K562 (cell line): Measurements from ENCODE around the gene MTG2. TPM values are rescaled to one million over a fixed set of nuclear protein-coding genes. Genes with fewer than 3 reads are reported as not detected.
A peak's percentile ranks its signal among the peaks of the same experiment; 100 is the strongest.

ENCODE experiments used
- ATAC-seq: fragments of 200-7000 bp; cut with Tn5 transposase; 3 replicates; pipeline ENCODE4 v1.9.1; 2020; ENCODE audit warnings: moderate library complexity
- BruUV-seq: library from RNA; stranded (reverse); fragments of 400-500 nt; replicated peaks from 2 replicates; lab custom pipeline; 2021; lab: Mats Ljungman, UMichigan
- CTCF ChIA-PET: fragments of 300-600 bp; formaldehyde crosslinking; extraction: SDS; loops from one replicate; lab custom pipeline; 2021; ENCODE audit warnings: low intra/inter-chr PET ratio; lab: Yijun Ruan, JAX
- POLR2A ChIA-PET: fragments of 300-600, 350-650 bp; sonication (Branson Sonifier 250); formaldehyde crosslinking; extraction: SDS; loops from one replicate; lab custom pipeline; 2021; ENCODE audit warnings: antibody characterized with exemption, inconsistent platforms; lab: Yijun Ruan, JAX
- DNase-seq, 4 experiments: peaks; one replicate each; pipeline versions ENCODE4 v3.0.0 to v3.0.0-alpha.2; 2011 to 2018; ENCODE audit warnings: low spot score in 3 of 4, mixed read lengths in 3 of 4; ENCODE audit errors: extremely low read depth in 1 of 4
- FAIRE-seq: peaks from 2 replicates; lab custom pipeline; 2011; peaks lifted over from hg19 to GRCh38; lab: Jason Lieb, UNC
- H2AFZ ChIP-seq: 2 replicates; pipeline ENCODE4 v1.6.0; 2011; ENCODE audit warnings: low read depth, low read length, control low read depth, inconsistent platforms
- H3K27ac ChIP-seq: fragments of 200-600 bp; 3 replicates; pipeline ENCODE4 v1.8.0; 2011; ENCODE audit warnings: low read depth, mild to moderate bottlenecking, control low read depth, inconsistent platforms, low read length, moderate library complexity, mixed read lengths; ENCODE audit errors: extremely low read depth
- H3K27me3 ChIP-seq, 2 experiments: fragments of 300-600 bp in 1 of 2; 2 replicates in 1 of 2; 3 replicates in 1 of 2; pipeline versions ENCODE4 v1.6.0 to v1.8.0; 2011; ENCODE audit warnings: inconsistent platforms in 2 of 2, low read length in 2 of 2, mild to moderate bottlenecking in 1 of 2, mixed read lengths in 1 of 2, moderate library complexity in 1 of 2; ENCODE audit not compliant: control insufficient read depth in 2 of 2, insufficient read depth in 2 of 2
- H3K36me3 ChIP-seq: fragments of 300-600 bp; 3 replicates; pipeline ENCODE4 v1.8.0; 2011; ENCODE audit warnings: mild to moderate bottlenecking, low read length, inconsistent platforms; ENCODE audit not compliant: control insufficient read depth, insufficient read depth
- H3K4me1 ChIP-seq, 2 experiments: fragments of 200-600 bp in 1 of 2; replicated peaks in 1 of 2; 2 replicates in 1 of 2; 3 replicates in 1 of 2; pipeline versions ENCODE4 v1.5.1 to v1.8.0; 2011; ENCODE audit warnings: inconsistent platforms in 2 of 2, low read length in 2 of 2, mild to moderate bottlenecking in 1 of 2, mixed read lengths in 1 of 2, moderate library complexity in 1 of 2; ENCODE audit not compliant: control insufficient read depth in 2 of 2, insufficient read depth in 2 of 2
- H3K4me2 ChIP-seq: 2 replicates; pipeline ENCODE4 v1.6.1; 2011; ENCODE audit warnings: low read length, control low read depth, inconsistent platforms, mixed read lengths; ENCODE audit not compliant: insufficient read depth
- H3K4me3 ChIP-seq: fragments of 200-600 bp; sonication (generic), shearing (Covaris generic); 2 replicates; pipeline ENCODE4 v1.5.1; 2016; ENCODE audit warnings: control low read depth, inconsistent platforms
- H3K79me2 ChIP-seq: fragments of 200-600 bp; 3 replicates; pipeline ENCODE4 v1.8.0; 2011; ENCODE audit warnings: low read length, inconsistent platforms; ENCODE audit not compliant: control insufficient read depth, insufficient read depth
- H3K9ac ChIP-seq, 2 experiments: 2 replicates each; pipeline versions ENCODE4 v1.6.0 to v1.6.1; 2011; ENCODE audit warnings: low read depth in 2 of 2, low read length in 2 of 2, control low read depth in 1 of 2, inconsistent platforms in 1 of 2, mild to moderate bottlenecking in 1 of 2, mixed read lengths in 1 of 2; ENCODE audit not compliant: insufficient read depth in 1 of 2
- H3K9me1 ChIP-seq: one replicate; pipeline ENCODE4 v1.6.0; 2011; ENCODE audit warnings: inconsistent platforms, mild to moderate bottlenecking, low read length, moderate library complexity; ENCODE audit not compliant: control insufficient read depth, insufficient read depth
- H3K9me3 ChIP-seq: replicated peaks from 2 replicates; pipeline ENCODE4 v1.5.1; 2011; ENCODE audit warnings: low read depth, low read length, inconsistent platforms; ENCODE audit not compliant: control insufficient read depth, insufficient read depth
- H4K20me1 ChIP-seq: replicated peaks from 2 replicates; pipeline ENCODE4 v1.6.1; 2011; ENCODE audit warnings: low read length, inconsistent platforms, mixed read lengths; ENCODE audit not compliant: control insufficient read depth, insufficient read depth
- CBX5 ChIP-seq: IDR thresholded peaks from 2 replicates; pipeline ENCODE4 v1.6.1; 2014; ENCODE audit warnings: low read depth, borderline replicate concordance
- HNRNPLL ChIP-seq: fragments of 200-400 bp; formaldehyde crosslinking; IDR thresholded peaks from 2 replicates; pipeline ENCODE4 v1.6.1; 2017; ENCODE audit warnings: low read length, low read depth, mild to moderate bottlenecking; ENCODE audit not compliant: poor library complexity, severe bottlenecking
- MAFK ChIP-seq: IDR thresholded peaks from 2 replicates; pipeline ENCODE4 v1.6.1; 2011; ENCODE audit warnings: low read length, improper control_type of control experiment
- MCM3 ChIP-seq: fragments of 450-650 bp; IDR thresholded peaks from 2 replicates; pipeline ENCODE4 v1.6.1; 2016
- MYC ChIP-seq, 2 experiments: fragments of 250-450 bp in 1 of 2; sonication (Bioruptor Pico) in 1 of 2; IDR thresholded peaks; 2 replicates each; pipeline versions ENCODE4 v1.5.1 to v1.6.1; 2012 to 2021; ENCODE audit warnings: low read depth in 2 of 2, borderline replicate concordance in 1 of 2, improper control_type of control experiment in 1 of 2, low read length in 1 of 2, mild to moderate bottlenecking in 1 of 2, moderate library complexity in 1 of 2
- PCBP1 ChIP-seq: fragments of 200-400 bp; formaldehyde crosslinking; IDR thresholded peaks from 2 replicates; pipeline ENCODE4 v1.6.1; 2018; ENCODE audit warnings: mild to moderate bottlenecking, low read depth, low read length; ENCODE audit not compliant: poor library complexity, severe bottlenecking
- PHF20 ChIP-seq: fragments of 450-650 bp; IDR thresholded peaks from 2 replicates; pipeline ENCODE4 v1.6.1; 2018; ENCODE audit not compliant: partially characterized antibody
- PPARD ChIP-seq: fragments of 250-450 bp; sonication (Bioruptor Pico); IDR thresholded peaks from 2 replicates; pipeline ENCODE4 v1.8.0; 2022; ENCODE audit warnings: inconsistent platforms, mild to moderate bottlenecking, moderate library complexity
- SMAD1 ChIP-seq: fragments of 150-350 bp; IDR thresholded peaks from 2 replicates; pipeline ENCODE4 v1.6.1; 2014; ENCODE audit warnings: low read length, low read depth; ENCODE audit not compliant: partially characterized antibody
- STAT5A ChIP-seq: IDR thresholded peaks from 2 replicates; pipeline ENCODE4 v1.6.1; 2012; ENCODE audit warnings: low read length, inconsistent platforms, borderline replicate concordance
- THRAP3 ChIP-seq: fragments of 450-650 bp; IDR thresholded peaks from 2 replicates; pipeline ENCODE4 v1.6.1; 2016; ENCODE audit warnings: mild to moderate bottlenecking, inconsistent platforms, borderline replicate concordance
- WHSC1 ChIP-seq: IDR thresholded peaks from one replicate; pipeline ENCODE4 v1.6.1; 2012; ENCODE audit warnings: low read length, control low read depth, inconsistent platforms
- ZNF75A ChIP-seq: fragments of 450-650 bp; formaldehyde crosslinking; IDR thresholded peaks from 2 replicates; pipeline ENCODE4 v1.4.0; 2020; ENCODE audit warnings: mild to moderate bottlenecking
- ZNF785 ChIP-seq: fragments of 250-450 bp; sonication (Bioruptor Pico); IDR thresholded peaks from 2 replicates; pipeline ENCODE4 v1.4.0; 2020; ENCODE audit warnings: mild to moderate bottlenecking
- WGBS: fragments of 100-300 bp; shearing (Covaris generic); methylation state at CpG from one replicate; pipeline ENCODE4 v1.1.6; 2016; ENCODE audit warnings: low coverage, mixed read lengths; ENCODE audit not compliant: insufficient coverage; ENCODE audit errors: missing lambda C conversion rate; 5-methylcytosine and 5-hydroxymethylcytosine counted together
- in situ Hi-C: fragments of 300-500 bp; cut with MboI; formaldehyde crosslinking; loops from 4 replicates; pipeline ENCODE4 v1.15.0; 2018; ENCODE audit warnings: inconsistent platforms, mixed read lengths
- intact Hi-C: fragments of 100-400 bp; cut with micrococcal nuclease; formaldehyde crosslinking; loops from 2 replicates; pipeline ENCODE4 v1.14.2; 2022
- polyA plus RNA-seq, 8 experiments: library from polyadenylated mRNA; depleted of rRNA in 4 of 8; stranded (reverse) in 5 of 8; unstranded in 3 of 8; fragments of >200 nt; fragmentation: Nextera tagmentation in 2 of 8; fragmentation: Illumina TruSeq in 1 of 8; extraction: Ambion mirVana in 2 of 8; extraction: Trizol in 1 of 8; gene quantifications; 2 replicates each; pipeline versions ENCODE4 v1.2.1 to v1.2.3, GENCODE V29; 2011 to 2014; ENCODE audit warnings: inconsistent platforms in 1 of 8, missing spikeins in 1 of 8
- total RNA-seq, 7 experiments: library from RNA; depleted of rRNA in 6 of 7; stranded (reverse); fragments of >200 nt in 6 of 7; fragmentation: Illumina TruSeq in 2 of 7; extraction: Trizol in 2 of 7; gene quantifications; 2 replicates each; pipeline versions ENCODE4 v1.2.1 to v1.2.3, GENCODE V29; 2011 to 2021; ENCODE audit warnings: low replicate concordance in 1 of 7
- TF ChIP-seq, protein P1 (sequence below): fragments of 200-800 bp; sonication (Bioruptor generic); IDR thresholded peaks from 2 replicates; pipeline ENCODE4 v1.6.1; 2017; ENCODE audit warnings: missing genetic modification characterization, missing compliant biosample characterization
- TF ChIP-seq, protein P2 (sequence below), 2 experiments: fragments of 450-650 bp in 1 of 2; IDR thresholded peaks; 2 replicates each; pipeline ENCODE4 v1.6.1; 2011 to 2017; ENCODE audit warnings: low read depth in 2 of 2, antibody characterized with exemption in 1 of 2, borderline replicate concordance in 1 of 2, low read length in 1 of 2, mild to moderate bottlenecking in 1 of 2, mixed read lengths in 1 of 2; ENCODE audit not compliant: control insufficient read depth in 1 of 2

MTG2 gene
- total and polyA plus RNA-seq, 9 of the 15 experiments (the other 6 are each of a cell fraction or from before 2014, with no cell fraction given), result 8.7 to 67.5 (median 44.5) TPM

DNA sequence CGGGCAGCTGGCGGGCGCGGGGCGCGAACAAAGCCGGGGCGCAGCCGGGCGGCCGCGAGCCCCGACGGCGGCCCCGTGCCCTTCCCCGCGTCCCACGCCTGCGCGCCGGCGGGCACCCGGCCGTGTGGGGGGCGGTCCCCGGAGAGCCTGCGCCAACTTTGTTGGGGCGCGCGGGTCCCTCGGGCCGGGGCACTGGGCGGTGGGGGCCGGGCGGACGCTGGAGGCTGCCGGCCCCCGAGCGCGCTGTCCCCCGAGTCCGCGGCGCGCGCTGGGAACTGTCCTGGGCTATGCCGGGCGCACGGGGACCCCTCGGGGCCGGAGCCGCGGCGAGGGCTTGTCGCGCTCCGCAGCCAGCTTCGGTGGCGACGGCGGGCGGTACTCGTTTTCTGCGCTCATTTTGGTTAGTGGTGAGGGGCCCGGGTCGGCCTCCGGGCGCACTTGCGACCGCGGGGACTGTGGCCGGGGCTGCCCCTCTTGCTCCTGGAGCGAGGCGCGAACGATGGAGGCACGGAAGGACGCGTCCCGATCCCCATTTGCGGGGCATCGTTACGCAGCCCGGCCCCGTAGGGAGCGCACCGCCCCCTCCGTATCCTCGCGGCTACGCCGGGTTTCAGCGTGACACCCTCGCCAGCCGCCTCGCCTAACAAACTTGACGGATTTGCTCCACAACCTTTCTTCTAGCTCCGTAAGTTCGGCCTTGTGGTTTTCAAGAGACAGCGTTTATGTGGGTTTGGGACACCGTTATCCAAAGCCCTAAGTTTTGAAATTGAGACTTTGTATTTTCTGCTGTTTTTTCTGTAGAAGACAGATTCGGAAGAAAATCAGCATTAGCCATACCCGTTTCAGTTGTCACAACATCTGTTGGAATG is 38.6 kb upstream of the MTG2 start:
- intact Hi-C loops (loop anchor here (5.0 to 10.0 kb wide), 4 partner anchors 77 to 241 kb away; partner anchors contain the start of genes RPS21 and TAF4), in situ Hi-C loops (no loop called here)
- H4K20me1 ChIP-seq, result peaks cover 49% of the 10 kb centered on the region
- BruUV-seq, result no TSS peak
- ChIA-PET CTCF (no interaction called here), POLR2A (interaction anchor here (0.5 to 1.0 kb wide), 5 partner anchors 9 to 32 kb away, joined by 3 to 6 read pairs (median 3); no protein-coding TSS in a partner anchor)
- ATAC-seq, result peak; percentile 69
- DNase-seq, result peak; percentile 48 to 77 (median 66)
- H3K4me3 ChIP-seq, result peak overlapping the region; percentile 89
- H3K9me3 ChIP-seq, result no peaks in the 10 kb centered on the region
- H3K27ac ChIP-seq, result peak overlapping the region; percentile 91
- peak overlapping the region; percentile 69 for H2AFZ ChIP-seq
- WGBS, result under 1% methylated on average over 58 of the region's 104 CpGs
- peaks cover 93% of the 10 kb centered on the region for H3K79me2 ChIP-seq
- peak; percentile 79 for FAIRE-seq
- peak overlapping the region; percentile 80 for H3K4me2 ChIP-seq
- peak overlapping the region; percentile 90 to 93 for H3K9ac ChIP-seq
- peaks cover 55% of the 10 kb centered on the region for H3K36me3 ChIP-seq
- no peaks in the 10 kb centered on the region for H3K27me3 ChIP-seq
- H3K9me1 ChIP-seq, result peaks cover 3% of the 10 kb centered on the region
- H3K4me1 ChIP-seq, result peaks cover 33 to 64% of the 10 kb centered on the region in 2 experiments; a peak in 4 of 5 replicates
- TF ChIP-seq HNRNPLL (peak; percentile 98), PHF20 (peak; percentile 48), ZNF785 (CRISPR knock-in tag) (no peak), SMAD1 (no peak), WHSC1 (no peak), THRAP3 (no peak), MAFK (no peak), MYC (IDR thresholded peaks at IDR 0.05; ENCODE audit: low read depth, low read length) (0 out of 2 replicates have a peak, but pooled peaks have one; percentile 39), MYC (CRISPR knock-in tag; IDR thresholded peaks at IDR 0.05; ENCODE audit: borderline replicate concordance, low read depth) (no peak), PPARD (no peak), PCBP1 (peak; percentile 9), MCM3 (no peak), CBX5 (no peak), STAT5A (no peak), ZNF75A (CRISPR knock-in tag) (no peak)
- TF ChIP-seq, protein P1, sequence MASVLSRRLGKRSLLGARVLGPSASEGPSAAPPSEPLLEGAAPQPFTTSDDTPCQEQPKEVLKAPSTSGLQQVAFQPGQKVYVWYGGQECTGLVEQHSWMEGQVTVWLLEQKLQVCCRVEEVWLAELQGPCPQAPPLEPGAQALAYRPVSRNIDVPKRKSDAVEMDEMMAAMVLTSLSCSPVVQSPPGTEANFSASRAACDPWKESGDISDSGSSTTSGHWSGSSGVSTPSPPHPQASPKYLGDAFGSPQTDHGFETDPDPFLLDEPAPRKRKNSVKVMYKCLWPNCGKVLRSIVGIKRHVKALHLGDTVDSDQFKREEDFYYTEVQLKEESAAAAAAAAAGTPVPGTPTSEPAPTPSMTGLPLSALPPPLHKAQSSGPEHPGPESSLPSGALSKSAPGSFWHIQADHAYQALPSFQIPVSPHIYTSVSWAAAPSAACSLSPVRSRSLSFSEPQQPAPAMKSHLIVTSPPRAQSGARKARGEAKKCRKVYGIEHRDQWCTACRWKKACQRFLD (CRISPR knock-in tag), result no peak
- TF ChIP-seq, protein P2, sequence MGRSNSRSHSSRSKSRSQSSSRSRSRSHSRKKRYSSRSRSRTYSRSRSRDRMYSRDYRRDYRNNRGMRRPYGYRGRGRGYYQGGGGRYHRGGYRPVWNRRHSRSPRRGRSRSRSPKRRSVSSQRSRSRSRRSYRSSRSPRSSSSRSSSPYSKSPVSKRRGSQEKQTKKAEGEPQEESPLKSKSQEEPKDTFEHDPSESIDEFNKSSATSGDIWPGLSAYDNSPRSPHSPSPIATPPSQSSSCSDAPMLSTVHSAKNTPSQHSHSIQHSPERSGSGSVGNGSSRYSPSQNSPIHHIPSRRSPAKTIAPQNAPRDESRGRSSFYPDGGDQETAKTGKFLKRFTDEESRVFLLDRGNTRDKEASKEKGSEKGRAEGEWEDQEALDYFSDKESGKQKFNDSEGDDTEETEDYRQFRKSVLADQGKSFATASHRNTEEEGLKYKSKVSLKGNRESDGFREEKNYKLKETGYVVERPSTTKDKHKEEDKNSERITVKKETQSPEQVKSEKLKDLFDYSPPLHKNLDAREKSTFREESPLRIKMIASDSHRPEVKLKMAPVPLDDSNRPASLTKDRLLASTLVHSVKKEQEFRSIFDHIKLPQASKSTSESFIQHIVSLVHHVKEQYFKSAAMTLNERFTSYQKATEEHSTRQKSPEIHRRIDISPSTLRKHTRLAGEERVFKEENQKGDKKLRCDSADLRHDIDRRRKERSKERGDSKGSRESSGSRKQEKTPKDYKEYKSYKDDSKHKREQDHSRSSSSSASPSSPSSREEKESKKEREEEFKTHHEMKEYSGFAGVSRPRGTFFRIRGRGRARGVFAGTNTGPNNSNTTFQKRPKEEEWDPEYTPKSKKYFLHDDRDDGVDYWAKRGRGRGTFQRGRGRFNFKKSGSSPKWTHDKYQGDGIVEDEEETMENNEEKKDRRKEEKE (IDR thresholded peaks at IDR 0.05; ENCODE audit: borderline replicate concordance in 1 of 2, control insufficient read depth in 1 of 2, low read depth in 2 of 2, low read length in 1 of 2), result no peak
